Measurements from ENCODE around the gene FZR1.
A peak's percentile ranks its signal among the peaks of the same experiment; 100 is the strongest.

FZR1 gene

GRCh38 chr19:3565139-3565538 is 59.0 kb downstream of the FZR1 start:
- H3K27ac ChIP-seq = no peak overlapping the region
- TF ChIP-seq ZFX (IDR thresholded peaks at IDR 0.05; ENCODE audit: borderline replicate concordance) = no peak
- no peak for TF ChIP-seq CTCF (IDR thresholded peaks at IDR 0.05)

GRCh38 chr19:3570042-3570441 is 63.9 kb downstream of the FZR1 start:
- H3K27ac ChIP-seq = peak overlapping the region; percentile 98

- TF ChIP-seq ZFX (IDR thresholded peaks at IDR 0.05; ENCODE audit: borderline replicate concordance) (no peak), CTCF (IDR thresholded peaks at IDR 0.05) (no peak)
Observed at GRCh38 chr19:3570606-3571011, 64.5 kb downstream of the FZR1 start.

GRCh38 chr19:3572132-3572854 is 66.2 kb downstream of the FZR1 start:
- H3K27ac ChIP-seq = peak overlapping the region; percentile 98
- TF ChIP-seq CTCF (IDR thresholded peaks at IDR 0.05) = no peak
- TF ChIP-seq ZFX (IDR thresholded peaks at IDR 0.05; ENCODE audit: borderline replicate concordance) = no peak

More at GRCh38 chr19:3570606-3571011, 64.5 kb downstream of the FZR1 start:
- peak overlapping the region; percentile 98 for H3K27ac ChIP-seq

GRCh38 chr19:3572855-3573161 is 66.7 kb downstream of the FZR1 start, which contains the start of gene HMG20B:
HMG20B (plus strand) TSS chr19:3572944; CDS start chr19:3573310, 366 bp downstream.
- H3K27ac ChIP-seq = peak within 1 kb of the TSS; percentile 98
- no peak for TF ChIP-seq ZFX (IDR thresholded peaks at IDR 0.05; ENCODE audit: borderline replicate concordance)

- no peak for TF ChIP-seq CTCF (IDR thresholded peaks at IDR 0.05)
- no peak for TF ChIP-seq ZFX (IDR thresholded peaks at IDR 0.05; ENCODE audit: borderline replicate concordance)
- peak overlapping the region; percentile 98 for H3K27ac ChIP-seq
Observed at GRCh38 chr19:3573162-3573857, 67.2 kb downstream of the FZR1 start.

- TF ChIP-seq CTCF (IDR thresholded peaks at IDR 0.05) (no peak), ZFX (IDR thresholded peaks at IDR 0.05; ENCODE audit: borderline replicate concordance) (no peak)
- peak overlapping the region; percentile 98 for H3K27ac ChIP-seq
Observed at GRCh38 chr19:3573858-3574637, 67.9 kb downstream of the FZR1 start.

GRCh38 chr19:3575260-3575741 is 69.2 kb downstream of the FZR1 start:
- peak overlapping the region; percentile 98 for H3K27ac ChIP-seq
- no peak for TF ChIP-seq ZFX (IDR thresholded peaks at IDR 0.05; ENCODE audit: borderline replicate concordance)
- no peak for TF ChIP-seq CTCF (IDR thresholded peaks at IDR 0.05)
